Smooth muscle cell (in vitro differentiated cells): ENCODE data around the gene RASSF10. TPM values are rescaled to one million over a fixed set of nuclear protein-coding genes. Genes with fewer than 3 reads are reported as not detected.

Experiments used
- DNase-seq: peaks from one replicate; lab custom pipeline; 2025; ENCODE audit not compliant: unreplicated experiment; lab: John Stamatoyannopoulos, UW
- H2AFZ ChIP-seq: fragments of 200-600 bp; sonication (generic); 2 replicates; pipeline ENCODE4 v1.6.0; 2016; ENCODE audit warnings: antibody characterized with exemption, low read depth, mild to moderate bottlenecking
- H3F3A ChIP-seq: fragments of 200-600 bp; sonication (generic); 2 replicates; pipeline ENCODE4 v1.6.0; 2017; ENCODE audit warnings: antibody characterized with exemption, low read depth
- H3K27ac ChIP-seq: fragments of 200-600 bp; sonication (generic); 2 replicates; pipeline ENCODE4 v1.5.1; 2016; ENCODE audit warnings: low read depth, mild to moderate bottlenecking
- H3K27me3 ChIP-seq: fragments of 200-600 bp; sonication (generic); 2 replicates; pipeline ENCODE4 v1.6.1; 2016; ENCODE audit warnings: low read depth, mild to moderate bottlenecking
- H3K36me3 ChIP-seq: fragments of 200-600 bp; sonication (generic); 2 replicates; pipeline ENCODE4 v1.5.1; 2016; ENCODE audit warnings: low read depth
- H3K4me1 ChIP-seq: fragments of 200-600 bp; sonication (generic); 2 replicates; pipeline ENCODE4 v1.5.1; 2016; ENCODE audit warnings: low read depth
- H3K4me2 ChIP-seq: fragments of 200-600 bp; sonication (generic); 2 replicates; pipeline ENCODE4 v1.6.0; 2016; ENCODE audit warnings: mild to moderate bottlenecking
- H3K4me3 ChIP-seq: fragments of 200-600 bp; sonication (generic); 2 replicates; pipeline ENCODE4 v1.5.1; 2016; ENCODE audit warnings: mild to moderate bottlenecking
- H3K79me2 ChIP-seq: fragments of 200-600 bp; sonication (generic); 2 replicates; pipeline ENCODE4 v1.6.0; 2016; ENCODE audit warnings: low read depth, mild to moderate bottlenecking
- H3K9ac ChIP-seq: fragments of 200-600 bp; sonication (generic); 2 replicates; pipeline ENCODE4 v1.6.0; 2016; ENCODE audit warnings: low read depth
- H3K9me3 ChIP-seq: fragments of 200-600 bp; sonication (generic); replicated peaks from 2 replicates; pipeline ENCODE4 v1.5.1; 2016; ENCODE audit warnings: low read depth
- H4K20me1 ChIP-seq: fragments of 200-600 bp; sonication (generic); 2 replicates; pipeline ENCODE4 v1.6.0; 2016; ENCODE audit warnings: low read depth
- CTCF ChIP-seq: fragments of 200-600 bp; sonication (generic); IDR thresholded peaks from 2 replicates; pipeline ENCODE4 v1.5.1; 2017; ENCODE audit warnings: borderline replicate concordance, mild to moderate bottlenecking, antibody characterized with exemption; ENCODE audit not compliant: insufficient read depth, poor library complexity, severe bottlenecking
- WGBS: methylation state at CpG from one replicate; pipeline ENCODE4 v1.1.7; 2016; ENCODE audit warnings: low lambda C conversion rate; 5-methylcytosine and 5-hydroxymethylcytosine counted together
- polyA plus RNA-seq: library from polyadenylated mRNA; unstranded; fragments of >200 nt; fragmentation: Nextera tagmentation; extraction: Ambion mirVana; gene quantifications from 2 replicates; pipeline ENCODE4 v1.2.1, GENCODE V29; 2016
- total RNA-seq: library from RNA; depleted of rRNA; stranded (reverse); fragments of >200 nt; gene quantifications from 2 replicates; pipeline ENCODE4 v1.2.3, GENCODE V29; 2014

Gene RASSF10
- total and polyA plus RNA-seq, 2 experiments from 2014 or later, result 2.2 TPM; not detected in 1

- Histone ChIP-seq H3K27me3 (peaks cover 21% of the 10 kb centered on the region), H3K9me3 (no peaks in the 10 kb centered on the region), H2AFZ (no peak overlapping the region), H3K27ac (no peak overlapping the region), H3K36me3 (no peaks in the 10 kb centered on the region), H3K79me2 (no peaks in the 10 kb centered on the region), H3K4me1 (no peaks in the 10 kb centered on the region), H3F3A (no peaks in the 10 kb centered on the region), H4K20me1 (no peaks in the 10 kb centered on the region), H3K4me2 (no peak overlapping the region), H3K9ac (no peak overlapping the region), H3K4me3 (no peak overlapping the region)
- DNase-seq, result no peak
- 93% methylated on average over 3 of the region's 3 CpGs for WGBS
- no peak for TF ChIP-seq CTCF
Measured at GRCh38 chr11:13029872-13030271, 20.8 kb downstream of the RASSF10 start.

- Histone ChIP-seq H3K9me3 (no peaks in the 10 kb centered on the region), H3K9ac (no peak overlapping the region), H3K27ac (no peak overlapping the region), H3K4me1 (no peaks in the 10 kb centered on the region), H4K20me1 (no peaks in the 10 kb centered on the region), H3K4me2 (no peak overlapping the region), H3F3A (no peaks in the 10 kb centered on the region), H2AFZ (no peak overlapping the region), H3K36me3 (no peaks in the 10 kb centered on the region), H3K27me3 (peaks cover 31% of the 10 kb centered on the region), H3K79me2 (no peaks in the 10 kb centered on the region), H3K4me3 (no peak overlapping the region)
- WGBS, result 66% methylated on average over 3 of the region's 3 CpGs
- no peak for TF ChIP-seq CTCF
- DNase-seq, result no peak
Measured at GRCh38 chr11:13030857-13031256, 21.7 kb downstream of the RASSF10 start.

GRCh38 chr11:13031349-13031748 lies 22.2 kb downstream of the RASSF10 start:
- no peaks in the 10 kb centered on the region for H3F3A ChIP-seq
- H3K79me2 ChIP-seq, result no peaks in the 10 kb centered on the region
- H3K4me3 ChIP-seq, result no peak overlapping the region
- H3K27ac ChIP-seq, result no peak overlapping the region
- DNase-seq, result no peak
- no peak overlapping the region for H3K4me2 ChIP-seq
- no peaks in the 10 kb centered on the region for H3K4me1 ChIP-seq
- H3K36me3 ChIP-seq, result no peaks in the 10 kb centered on the region
- H2AFZ ChIP-seq, result no peak overlapping the region
- peaks cover 31% of the 10 kb centered on the region for H3K27me3 ChIP-seq
- TF ChIP-seq CTCF, result no peak
- H4K20me1 ChIP-seq, result no peaks in the 10 kb centered on the region
- H3K9me3 ChIP-seq, result no peaks in the 10 kb centered on the region
- no peak overlapping the region for H3K9ac ChIP-seq

GRCh38 chr11:13033760-13034533 lies 24.8 kb downstream of the RASSF10 start:
- no peaks in the 10 kb centered on the region for H3K79me2 ChIP-seq
- no peaks in the 10 kb centered on the region for H4K20me1 ChIP-seq
- no peak for TF ChIP-seq CTCF
- H3K9me3 ChIP-seq, result no peaks in the 10 kb centered on the region
- WGBS, result 71% methylated on average over 4 of the region's 4 CpGs
- H3K27me3 ChIP-seq, result peaks cover 29% of the 10 kb centered on the region
- no peak overlapping the region for H3K9ac ChIP-seq
- H3K4me3 ChIP-seq, result no peak overlapping the region
- H3F3A ChIP-seq, result no peaks in the 10 kb centered on the region
- no peak overlapping the region for H3K27ac ChIP-seq
- no peak for DNase-seq
- no peak overlapping the region for H3K4me2 ChIP-seq
- H3K4me1 ChIP-seq, result no peaks in the 10 kb centered on the region
- H3K36me3 ChIP-seq, result no peaks in the 10 kb centered on the region
- H2AFZ ChIP-seq, result no peak overlapping the region
